Naive thymus-derived CD4-positive, alpha-beta T cell (primary cell): ENCODE data around the gene EMILIN3. TPM values are rescaled to one million over a fixed set of nuclear protein-coding genes. Genes with fewer than 3 reads are reported as not detected.

Experiments used
- ATAC-seq: fragments of 150-1000 bp; cut with Tn5 transposase; 2 replicates; pipeline ENCODE4 v1.10.0; 2021; ENCODE audit warnings: mild to moderate bottlenecking, moderate library complexity
- CTCF ChIA-PET: fragments of 350-600 bp; sonication (Branson Sonifier 250); formaldehyde crosslinking; loops from one replicate; lab custom pipeline; 2021; ENCODE audit warnings: antibody characterized with exemption; lab: Charles Lee
- POLR2A ChIA-PET: fragments of 350-600 bp; sonication (Branson Sonifier 250); formaldehyde crosslinking; loops from one replicate; lab custom pipeline; 2021; ENCODE audit warnings: antibody characterized with exemption, inconsistent platforms; lab: Charles Lee
- DNase-seq, 9 donors: peaks; one replicate each; pipeline versions ENCODE4 v3.0.0 to v3.0.0-alpha.2; 2020 to 2022; ENCODE audit warnings: mixed read lengths in 1 of 9
- H3K27ac ChIP-seq: one replicate; pipeline ENCODE4 v1.7.0; 2013; ENCODE audit warnings: mild to moderate bottlenecking, low read depth, low read length, moderate library complexity
- H3K27me3 ChIP-seq, 2 donors: one replicate each; pipeline ENCODE4 v1.7.0; 2013; ENCODE audit warnings: low read length in 2 of 2, mild to moderate bottlenecking in 2 of 2, moderate library complexity in 2 of 2; ENCODE audit not compliant: control insufficient read depth in 2 of 2, insufficient read depth in 2 of 2
- H3K36me3 ChIP-seq, 3 experiments: 1 replicate in 2 of 3; 2 replicates in 1 of 3; pipeline ENCODE4 v1.7.0; 2013; ENCODE audit warnings: low read length in 3 of 3, mild to moderate bottlenecking in 3 of 3, moderate library complexity in 1 of 3; ENCODE audit not compliant: insufficient read depth in 3 of 3, control insufficient read depth in 2 of 3
- H3K4me1 ChIP-seq, 2 donors: one replicate each; pipeline ENCODE4 v1.7.0; 2013; ENCODE audit warnings: low read length in 2 of 2, mild to moderate bottlenecking in 2 of 2, moderate library complexity in 1 of 2; ENCODE audit not compliant: control insufficient read depth in 2 of 2, insufficient read depth in 2 of 2
- H3K4me3 ChIP-seq: 2 replicates; pipeline ENCODE4 v1.7.0; 2013; ENCODE audit warnings: mild to moderate bottlenecking, low read length
- H3K9me3 ChIP-seq, 3 experiments: 1 replicate in 2 of 3; 2 replicates in 1 of 3; pipeline ENCODE4 v1.7.0; 2013; ENCODE audit warnings: low read length in 3 of 3; ENCODE audit not compliant: control insufficient read depth in 2 of 3
- H3K27ac Mint-ChIP-seq, 9 donors: one replicate each; pipeline ENCODE4 v1.8.0; 2020 to 2022; ENCODE audit warnings: mixed read lengths in 9 of 9, mild to moderate bottlenecking in 8 of 9, moderate library complexity in 5 of 9, inconsistent platforms in 2 of 9
- H3K27me3 Mint-ChIP-seq, 5 donors: one replicate each; pipeline ENCODE4 v1.8.0; 2021 to 2022; ENCODE audit warnings: mixed read lengths in 5 of 5, mild to moderate bottlenecking in 1 of 5
- H3K36me3 Mint-ChIP-seq, 5 donors: one replicate each; pipeline ENCODE4 v1.8.0; 2020 to 2022; ENCODE audit warnings: mixed read lengths in 5 of 5, mild to moderate bottlenecking in 3 of 5, inconsistent platforms in 1 of 5
- H3K4me1 Mint-ChIP-seq, 7 donors: one replicate each; pipeline ENCODE4 v1.8.0; 2020 to 2022; ENCODE audit warnings: mixed read lengths in 7 of 7, mild to moderate bottlenecking in 3 of 7, inconsistent platforms in 1 of 7
- H3K4me3 Mint-ChIP-seq, 10 donors: one replicate each; pipeline ENCODE4 v1.8.0; 2020 to 2022; ENCODE audit warnings: mild to moderate bottlenecking in 10 of 10, mixed read lengths in 10 of 10, moderate library complexity in 6 of 10, inconsistent platforms in 2 of 10
- H3K9me3 Mint-ChIP-seq, 11 donors: one replicate each; pipeline ENCODE4 v1.8.0; 2020 to 2022; ENCODE audit warnings: mixed read lengths in 11 of 11, mild to moderate bottlenecking in 4 of 11, inconsistent platforms in 1 of 11, moderate library complexity in 1 of 11
- intact Hi-C, 2 donors: fragments of 100-400 bp; cut with micrococcal nuclease; formaldehyde crosslinking; loops; one replicate each; pipeline ENCODE4 v1.15.1; 2023
- polyA plus RNA-seq, 2 donors: library from polyadenylated mRNA; unstranded; fragments of 300-500 nt; fragmentation: Illumina TruSeq; gene quantifications; one replicate each; pipeline ENCODE4 v1.2.3, GENCODE V29; 2021
- total RNA-seq, 6 experiments: library from RNA in 5 of 6; stranded (reverse) in 5 of 6; gene quantifications; 1 replicate in 5 of 6; 2 replicates in 1 of 6; pipeline ENCODE4 v1.2.3 and lab custom pipeline; 2021 to 2026

EMILIN3 gene
- total and polyA plus RNA-seq, 7 experiments from 2014 or later: 0.19 TPM; not detected in 6

DNA sequence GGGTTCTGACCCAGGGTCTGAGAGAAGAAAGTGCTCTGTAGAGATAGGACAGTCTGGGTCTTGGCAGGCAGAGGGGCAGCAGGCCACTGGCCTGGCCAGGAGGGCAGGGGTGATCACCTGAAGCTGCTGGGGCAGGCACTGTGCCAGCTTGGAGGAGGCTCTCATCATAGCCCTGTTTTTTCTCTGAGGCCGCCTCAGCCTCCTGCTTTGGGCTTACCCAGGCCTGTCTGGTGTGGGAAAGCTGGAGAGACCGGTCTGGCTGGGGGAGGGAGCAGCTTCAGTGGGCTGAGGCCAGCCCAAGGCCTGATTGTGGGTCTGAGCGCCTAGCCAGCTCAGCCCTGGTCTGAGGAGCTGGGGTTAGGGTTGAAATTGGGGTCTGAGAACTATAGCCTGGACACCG, 22.1 kb downstream of the EMILIN3 start:
- Histone ChIP-seq H3K36me3 (no peaks in the 10 kb centered on the region), H3K27ac (no peak overlapping the region), H3K9me3 (no peaks in the 10 kb centered on the region), H3K4me3 (no peak overlapping the region), H3K27me3 (no peaks in the 10 kb centered on the region), H3K4me1 (peaks cover 0 to 3% of the 10 kb centered on the region in 2 donors)
- DNase-seq: no peak
- no peaks in the 10 kb centered on the region for H3K36me3 Mint-ChIP-seq
- intact Hi-C loops: no loop called here
- ATAC-seq: no peak
- no peak overlapping the region for H3K4me3 Mint-ChIP-seq
- peaks cover 0 to 6% (median 2%) of the 10 kb centered on the region in 5 donors for H3K27me3 Mint-ChIP-seq
- POLR2A ChIA-PET: no interaction called here
- H3K27ac Mint-ChIP-seq: no peak overlapping the region
- H3K9me3 Mint-ChIP-seq: no peaks in the 10 kb centered on the region
- CTCF ChIA-PET: interaction anchor here (1.3 kb wide), 1 partner anchor 209 kb away, joined by 3 read pairs; no protein-coding TSS in a partner anchor
- H3K4me1 Mint-ChIP-seq: peaks cover 8 to 15% (median 9%) of the 10 kb centered on the region in 7 donors

DNA sequence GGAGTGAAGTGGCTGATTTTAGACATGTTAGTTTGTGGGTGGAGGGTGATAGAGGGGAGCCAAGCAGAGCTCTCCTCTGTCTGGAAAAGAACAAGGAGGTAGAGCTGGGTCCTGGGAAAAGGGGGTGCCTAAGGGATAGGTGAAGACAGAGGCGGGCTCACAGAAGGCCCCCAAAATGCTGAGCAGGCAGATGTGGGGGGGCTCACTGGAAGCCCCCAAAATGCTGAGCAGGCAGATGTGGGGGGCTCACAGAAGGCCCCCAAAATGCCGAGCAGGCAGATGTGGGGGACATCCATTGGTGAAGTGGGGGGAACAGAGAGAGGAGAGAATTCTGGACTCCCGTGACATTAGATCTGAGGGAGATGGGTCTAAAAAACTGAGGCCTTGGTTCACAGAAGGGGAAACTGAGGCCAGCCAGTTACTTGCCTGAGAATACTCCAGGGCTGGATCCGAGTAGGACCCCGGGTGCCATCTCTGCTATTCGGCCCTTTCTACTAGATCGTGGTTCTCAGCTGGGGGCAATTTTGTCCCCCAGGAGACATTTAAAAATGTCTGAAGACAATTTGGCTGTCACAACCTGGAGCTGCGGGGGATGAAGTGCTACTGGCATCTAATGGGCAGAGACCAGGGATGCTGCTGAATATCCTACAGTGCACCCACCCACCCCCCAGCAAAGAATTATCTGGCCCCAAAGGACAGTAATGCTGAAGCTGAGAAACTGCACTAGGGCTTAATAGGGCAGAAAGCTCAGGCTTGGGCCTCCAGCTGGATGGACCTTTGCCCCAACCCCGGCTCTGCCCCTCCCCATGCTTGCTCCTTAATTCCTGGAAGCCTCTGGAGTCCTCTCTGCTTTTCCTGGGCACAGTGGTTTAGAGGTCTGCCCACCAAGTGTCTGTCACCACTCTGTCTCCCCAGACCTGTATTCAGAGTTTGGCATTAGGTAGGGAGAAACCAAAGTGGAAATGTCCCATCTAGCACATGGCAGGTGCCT, 23.8 kb downstream of the EMILIN3 start:
- ChIA-PET CTCF (interaction anchor here (1.4 kb wide), 1 partner anchor 208 kb away, joined by 4 read pairs; no protein-coding TSS in a partner anchor), POLR2A (no interaction called here)
- Histone ChIP-seq H3K4me1 (peaks cover 0 to 3% of the 10 kb centered on the region in 2 donors), H3K4me3 (no peak overlapping the region), H3K27me3 (no peaks in the 10 kb centered on the region), H3K36me3 (no peaks in the 10 kb centered on the region), H3K27ac (no peak overlapping the region), H3K9me3 (no peaks in the 10 kb centered on the region)
- Mint-ChIP-seq H3K4me1 (peaks cover 8 to 15% (median 9%) of the 10 kb centered on the region in 7 donors), H3K36me3 (no peaks in the 10 kb centered on the region), H3K27ac (no peak overlapping the region), H3K27me3 (peaks cover 0 to 7% (median 3%) of the 10 kb centered on the region in 5 donors), H3K4me3 (no peak overlapping the region), H3K9me3 (no peaks in the 10 kb centered on the region)
- intact Hi-C loops: no loop called here
- DNase-seq (no peak), ATAC-seq (no peak)

- no peaks in the 10 kb centered on the region for H3K27me3 ChIP-seq
- ATAC-seq (peak; percentile 77), DNase-seq (peak in 7 of 9 donors; percentile 8 to 68 (median 37))
- no peaks in the 10 kb centered on the region for H3K9me3 ChIP-seq
- CTCF ChIA-PET: interaction anchor here (1.2 to 2.7 kb wide), 8 partner anchors 9 to 349 kb away, joined by 3 to 21 read pairs (median 5); no protein-coding TSS in a partner anchor
- POLR2A ChIA-PET: interaction anchor here (0.6 to 1.3 kb wide), 2 partner anchors 168 to 275 kb away, joined by 3 to 4 read pairs; no protein-coding TSS in a partner anchor
- intact Hi-C loops: loop anchor here (1.0 to 2.0 kb wide), 11 partner anchors 23 to 372 kb away; partner anchors contain the start of genes ZHX3 (in 2 of the 2) and TOP1 (in 1 of the 2)
- no peaks in the 10 kb centered on the region for H3K36me3 ChIP-seq
- H3K4me1 ChIP-seq: peaks cover 0 to 3% of the 10 kb centered on the region in 2 donors
- H3K4me3 ChIP-seq: peak within 1 kb of the TSS; percentile 28
- Mint-ChIP-seq H3K27me3 (peaks cover 0 to 12% (median 3%) of the 10 kb centered on the region in 5 donors), H3K36me3 (no peaks in the 10 kb centered on the region), H3K4me3 (peak within 1 kb of the TSS; percentile 72 to 85 (median 82)), H3K4me1 (peaks cover 8 to 15% (median 9%) of the 10 kb centered on the region in 7 donors), H3K9me3 (no peaks in the 10 kb centered on the region), H3K27ac (peak within 1 kb of the TSS in 5 of 9 donors; percentile 47 to 86 (median 67))
- H3K27ac ChIP-seq: no peak within 1 kb of the TSS
These were observed 26.1 kb downstream of the EMILIN3 start, which contains the start of gene LPIN3 for GRCh38 chr20:41340327-41341055. Gene LPIN3 (plus strand): TSS chr20:41340821. CDS start chr20:41345804, 4,983 bp downstream.

DNA sequence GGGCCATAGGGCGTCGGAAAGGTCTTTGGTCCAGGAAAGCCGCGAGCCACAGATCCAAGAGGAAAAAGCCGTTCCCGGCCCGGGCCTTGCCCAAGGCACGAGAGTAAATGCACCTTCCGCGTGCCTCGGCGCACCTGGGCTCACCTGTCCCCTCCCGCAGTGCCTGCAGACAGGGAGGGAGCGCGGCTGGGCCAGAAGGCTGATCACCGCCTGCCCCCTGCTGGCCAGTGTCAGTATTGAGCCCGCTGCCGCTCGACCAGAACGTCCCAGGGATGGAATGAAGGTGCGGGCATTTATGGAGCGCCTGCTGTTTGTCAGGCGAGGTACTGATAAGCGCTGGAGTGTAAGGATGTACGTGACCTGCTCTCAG, 26.7 kb downstream of the EMILIN3 start:
- H3K4me3 Mint-ChIP-seq: peak overlapping the region; percentile 72 to 85 (median 82)
- H3K27ac ChIP-seq: no peak overlapping the region
- POLR2A ChIA-PET: interaction anchor here (1.3 kb wide), 1 partner anchor 167 kb away, joined by 3 read pairs; no protein-coding TSS in a partner anchor

DNA sequence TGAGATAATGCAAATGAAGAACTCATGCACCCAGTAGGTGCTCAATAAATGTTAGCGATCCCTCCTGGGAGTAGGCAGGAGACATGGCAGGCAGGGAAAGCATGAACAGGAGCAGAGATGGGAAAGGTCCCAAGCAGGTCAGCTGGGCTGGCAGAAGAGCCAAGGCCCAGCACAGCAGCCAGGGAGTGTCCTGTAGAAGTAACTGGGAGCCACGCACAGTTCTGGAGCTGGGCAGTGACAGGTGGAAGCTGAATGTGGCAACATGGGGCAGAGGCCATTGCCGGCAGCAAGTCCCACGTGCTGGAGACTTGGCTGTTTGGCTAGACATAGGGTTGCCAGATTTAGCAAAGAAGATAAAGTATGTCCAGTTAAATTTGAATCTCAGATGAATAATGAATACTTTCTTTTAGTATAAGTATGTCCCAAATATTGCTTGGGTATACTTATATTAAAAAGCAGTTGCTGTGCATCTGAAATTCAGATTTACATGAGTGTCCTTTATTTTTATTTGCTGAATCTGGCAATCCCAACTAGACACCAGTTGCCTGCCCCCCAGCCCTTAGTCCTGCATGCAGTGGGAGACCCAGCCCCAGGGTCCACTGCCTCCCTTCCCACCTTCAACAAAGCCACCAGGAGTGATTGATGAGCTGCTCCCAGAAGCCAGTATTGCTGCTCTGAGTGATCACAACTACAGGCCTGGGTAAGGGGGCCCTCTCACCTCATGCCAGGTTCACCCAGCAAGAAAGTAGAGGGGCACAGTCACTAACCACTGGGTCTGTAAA, 29.7 kb downstream of the EMILIN3 start:
- Histone ChIP-seq H3K27ac (no peak overlapping the region), H3K4me1 (peaks cover 0 to 3% of the 10 kb centered on the region in 2 donors), H3K36me3 (no peaks in the 10 kb centered on the region), H3K27me3 (no peaks in the 10 kb centered on the region), H3K4me3 (no peak overlapping the region), H3K9me3 (no peaks in the 10 kb centered on the region)
- ATAC-seq (no peak), DNase-seq (no peak)
- no peaks in the 10 kb centered on the region for H3K9me3 Mint-ChIP-seq
- peaks cover 0 to 15% (median 3%) of the 10 kb centered on the region in 5 donors for H3K27me3 Mint-ChIP-seq
- peaks cover 5 to 12% (median 9%) of the 10 kb centered on the region in 7 donors for H3K4me1 Mint-ChIP-seq
- ChIA-PET POLR2A (no interaction called here), CTCF (interaction anchor here (0.5 to 2.0 kb wide), 6 partner anchors 164 to 390 kb away, joined by 3 to 5 read pairs (median 4); no protein-coding TSS in a partner anchor)
- H3K4me3 Mint-ChIP-seq: no peak overlapping the region
- no peaks in the 10 kb centered on the region for H3K36me3 Mint-ChIP-seq
- H3K27ac Mint-ChIP-seq: no peak overlapping the region
- intact Hi-C loops: no loop called here

More for the DNA sequence above, 26.7 kb downstream of the EMILIN3 start:
- peaks cover 0 to 12% (median 3%) of the 10 kb centered on the region in 5 donors for H3K27me3 Mint-ChIP-seq
- H3K27me3 ChIP-seq: no peaks in the 10 kb centered on the region
- no peaks in the 10 kb centered on the region for H3K36me3 Mint-ChIP-seq
- DNase-seq (peak; percentile 72 to 92 (median 83)), ATAC-seq (peak; percentile 97)
- H3K4me1 ChIP-seq: peaks cover 0 to 3% of the 10 kb centered on the region in 2 donors
- no peaks in the 10 kb centered on the region for H3K9me3 Mint-ChIP-seq
- CTCF ChIA-PET: interaction anchor here (0.8 to 2.7 kb wide), 13 partner anchors 10 to 349 kb away, joined by 3 to 21 read pairs (median 6); no protein-coding TSS in a partner anchor
- intact Hi-C loops: loop anchor here (1.0 to 2.0 kb wide), 11 partner anchors 23 to 372 kb away; partner anchors contain the start of genes ZHX3 (in 2 of the 2) and TOP1 (in 1 of the 2)
- H3K9me3 ChIP-seq: no peaks in the 10 kb centered on the region
- H3K4me3 ChIP-seq: peak overlapping the region; percentile 28
- peaks cover 8 to 15% (median 9%) of the 10 kb centered on the region in 7 donors for H3K4me1 Mint-ChIP-seq
- peak overlapping the region in 5 of 9 donors; percentile 47 to 86 (median 67) for H3K27ac Mint-ChIP-seq
- H3K36me3 ChIP-seq: no peaks in the 10 kb centered on the region
